H1 (cell line): ENCODE data around the gene RAMP3.
"Not testable (repeated sequence)": the region's sequence is repeated elsewhere in the genome, so short reads cannot be mapped to it uniquely, and the experiment has no call there.

Source experiments
- CTBP2 ChIP-seq: IDR thresholded peaks from 2 replicates; pipeline ENCODE4 v1.7.0; 2011; ENCODE audit warnings: borderline replicate concordance, mild to moderate bottlenecking, moderate library complexity, mixed read lengths, low read length; ENCODE audit not compliant: insufficient read depth, insufficient read length
- EZH2 ChIP-seq: fragments of 200-600 bp; sonication (generic); IDR thresholded peaks from 2 replicates; pipeline ENCODE4 v1.7.1; 2012; ENCODE audit warnings: low read depth, mild to moderate bottlenecking, moderate library complexity, low read length, inconsistent platforms; ENCODE audit not compliant: severe bottlenecking
- FOSL1 ChIP-seq: IDR thresholded peaks from 2 replicates; pipeline ENCODE4 v1.6.1; 2011; ENCODE audit warnings: mild to moderate bottlenecking, low read depth, low read length, moderate library complexity; ENCODE audit not compliant: insufficient read depth
- POLR2A ChIP-seq, 2 experiments: IDR thresholded peaks; 1 replicate in 1 of 2; 2 replicates in 1 of 2; pipeline ENCODE4 v1.6.1; 2011; ENCODE audit warnings: low read depth in 2 of 2, low read length in 2 of 2, mild to moderate bottlenecking in 2 of 2; ENCODE audit errors: control extremely low read depth in 1 of 2
- RFX5 ChIP-seq: IDR thresholded peaks from 2 replicates; pipeline ENCODE4 v1.6.1; 2011; ENCODE audit warnings: low read depth, low read length, improper control_type of control experiment, borderline replicate concordance
- SRF ChIP-seq: IDR thresholded peaks from 2 replicates; pipeline ENCODE4 v1.6.1; 2011; ENCODE audit warnings: mild to moderate bottlenecking, low read depth, low read length, moderate library complexity
- TBP ChIP-seq: IDR thresholded peaks from 2 replicates; pipeline ENCODE4 v1.6.1; 2011; ENCODE audit warnings: low read depth, low read length, improper control_type of control experiment
- TF ChIP-seq, protein P1 (sequence below), 3 experiments: IDR thresholded peaks; 1 replicate in 2 of 3; 2 replicates in 1 of 3; pipeline versions ENCODE4 v1.5.1 to v1.6.1; 2011; ENCODE audit warnings: low read length in 3 of 3, mild to moderate bottlenecking in 3 of 3, inconsistent platforms in 2 of 3, low read depth in 1 of 3, moderate library complexity in 1 of 3; ENCODE audit not compliant: insufficient read depth in 1 of 3; ENCODE audit errors: control extremely low read depth in 1 of 3
- TF ChIP-seq, protein P2 (sequence below): IDR thresholded peaks from 2 replicates; pipeline ENCODE4 v1.6.1; 2011; ENCODE audit warnings: low read length, improper control_type of control experiment
- TF ChIP-seq, protein P3 (sequence below): IDR thresholded peaks from 2 replicates; pipeline ENCODE4 v1.6.1; 2012; ENCODE audit warnings: inconsistent platforms
- TF ChIP-seq, protein P4 (sequence below): fragments of 300-600 bp; sonication (generic); IDR thresholded peaks from 2 replicates; pipeline ENCODE4 v1.7.1; 2012; ENCODE audit warnings: low read length, moderate library complexity, mild to moderate bottlenecking, inconsistent platforms; ENCODE audit not compliant: insufficient replicate concordance

DNA sequence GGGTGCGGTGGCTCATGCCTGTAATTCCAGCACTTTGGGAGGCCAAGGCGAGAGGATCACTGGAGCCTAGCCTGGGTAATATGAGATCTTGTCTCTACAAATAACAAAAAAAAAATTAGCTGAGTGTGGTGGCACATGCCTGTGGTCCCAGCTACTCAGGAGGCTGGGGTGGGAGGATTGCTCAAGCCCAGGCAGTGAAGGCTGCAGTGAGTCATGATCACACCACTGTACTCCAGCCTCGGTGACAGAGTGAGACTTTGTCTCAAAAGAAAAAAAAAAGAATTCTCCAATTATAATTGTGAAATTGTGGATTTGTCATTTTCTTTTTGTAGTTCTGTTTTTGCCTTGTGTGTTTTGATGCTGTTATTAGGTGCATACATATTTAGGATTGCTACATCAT is 6.7 kb downstream of the RAMP3 start:
- TF ChIP-seq, protein P1, sequence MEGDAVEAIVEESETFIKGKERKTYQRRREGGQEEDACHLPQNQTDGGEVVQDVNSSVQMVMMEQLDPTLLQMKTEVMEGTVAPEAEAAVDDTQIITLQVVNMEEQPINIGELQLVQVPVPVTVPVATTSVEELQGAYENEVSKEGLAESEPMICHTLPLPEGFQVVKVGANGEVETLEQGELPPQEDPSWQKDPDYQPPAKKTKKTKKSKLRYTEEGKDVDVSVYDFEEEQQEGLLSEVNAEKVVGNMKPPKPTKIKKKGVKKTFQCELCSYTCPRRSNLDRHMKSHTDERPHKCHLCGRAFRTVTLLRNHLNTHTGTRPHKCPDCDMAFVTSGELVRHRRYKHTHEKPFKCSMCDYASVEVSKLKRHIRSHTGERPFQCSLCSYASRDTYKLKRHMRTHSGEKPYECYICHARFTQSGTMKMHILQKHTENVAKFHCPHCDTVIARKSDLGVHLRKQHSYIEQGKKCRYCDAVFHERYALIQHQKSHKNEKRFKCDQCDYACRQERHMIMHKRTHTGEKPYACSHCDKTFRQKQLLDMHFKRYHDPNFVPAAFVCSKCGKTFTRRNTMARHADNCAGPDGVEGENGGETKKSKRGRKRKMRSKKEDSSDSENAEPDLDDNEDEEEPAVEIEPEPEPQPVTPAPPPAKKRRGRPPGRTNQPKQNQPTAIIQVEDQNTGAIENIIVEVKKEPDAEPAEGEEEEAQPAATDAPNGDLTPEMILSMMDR (IDR thresholded peaks at IDR 0.05; ENCODE audit: control extremely low read depth in 1 of 3, insufficient read depth in 1 of 3, low read depth in 1 of 3, low read length in 3 of 3): not testable (repeated sequence)
- not testable (repeated sequence) for TF ChIP-seq EZH2; FOSL1; SRF; POLR2A (IDR thresholded peaks at IDR 0.05; ENCODE audit: control extremely low read depth in 1 of 2, low read depth in 2 of 2, low read length in 2 of 2); TBP; RFX5; CTBP2
- TF ChIP-seq, protein P2, sequence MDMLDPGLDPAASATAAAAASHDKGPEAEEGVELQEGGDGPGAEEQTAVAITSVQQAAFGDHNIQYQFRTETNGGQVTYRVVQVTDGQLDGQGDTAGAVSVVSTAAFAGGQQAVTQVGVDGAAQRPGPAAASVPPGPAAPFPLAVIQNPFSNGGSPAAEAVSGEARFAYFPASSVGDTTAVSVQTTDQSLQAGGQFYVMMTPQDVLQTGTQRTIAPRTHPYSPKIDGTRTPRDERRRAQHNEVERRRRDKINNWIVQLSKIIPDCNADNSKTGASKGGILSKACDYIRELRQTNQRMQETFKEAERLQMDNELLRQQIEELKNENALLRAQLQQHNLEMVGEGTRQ: not testable (repeated sequence)
- TF ChIP-seq, protein P3, sequence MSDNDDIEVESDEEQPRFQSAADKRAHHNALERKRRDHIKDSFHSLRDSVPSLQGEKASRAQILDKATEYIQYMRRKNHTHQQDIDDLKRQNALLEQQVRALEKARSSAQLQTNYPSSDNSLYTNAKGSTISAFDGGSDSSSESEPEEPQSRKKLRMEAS: not testable (repeated sequence)
- TF ChIP-seq, protein P4, sequence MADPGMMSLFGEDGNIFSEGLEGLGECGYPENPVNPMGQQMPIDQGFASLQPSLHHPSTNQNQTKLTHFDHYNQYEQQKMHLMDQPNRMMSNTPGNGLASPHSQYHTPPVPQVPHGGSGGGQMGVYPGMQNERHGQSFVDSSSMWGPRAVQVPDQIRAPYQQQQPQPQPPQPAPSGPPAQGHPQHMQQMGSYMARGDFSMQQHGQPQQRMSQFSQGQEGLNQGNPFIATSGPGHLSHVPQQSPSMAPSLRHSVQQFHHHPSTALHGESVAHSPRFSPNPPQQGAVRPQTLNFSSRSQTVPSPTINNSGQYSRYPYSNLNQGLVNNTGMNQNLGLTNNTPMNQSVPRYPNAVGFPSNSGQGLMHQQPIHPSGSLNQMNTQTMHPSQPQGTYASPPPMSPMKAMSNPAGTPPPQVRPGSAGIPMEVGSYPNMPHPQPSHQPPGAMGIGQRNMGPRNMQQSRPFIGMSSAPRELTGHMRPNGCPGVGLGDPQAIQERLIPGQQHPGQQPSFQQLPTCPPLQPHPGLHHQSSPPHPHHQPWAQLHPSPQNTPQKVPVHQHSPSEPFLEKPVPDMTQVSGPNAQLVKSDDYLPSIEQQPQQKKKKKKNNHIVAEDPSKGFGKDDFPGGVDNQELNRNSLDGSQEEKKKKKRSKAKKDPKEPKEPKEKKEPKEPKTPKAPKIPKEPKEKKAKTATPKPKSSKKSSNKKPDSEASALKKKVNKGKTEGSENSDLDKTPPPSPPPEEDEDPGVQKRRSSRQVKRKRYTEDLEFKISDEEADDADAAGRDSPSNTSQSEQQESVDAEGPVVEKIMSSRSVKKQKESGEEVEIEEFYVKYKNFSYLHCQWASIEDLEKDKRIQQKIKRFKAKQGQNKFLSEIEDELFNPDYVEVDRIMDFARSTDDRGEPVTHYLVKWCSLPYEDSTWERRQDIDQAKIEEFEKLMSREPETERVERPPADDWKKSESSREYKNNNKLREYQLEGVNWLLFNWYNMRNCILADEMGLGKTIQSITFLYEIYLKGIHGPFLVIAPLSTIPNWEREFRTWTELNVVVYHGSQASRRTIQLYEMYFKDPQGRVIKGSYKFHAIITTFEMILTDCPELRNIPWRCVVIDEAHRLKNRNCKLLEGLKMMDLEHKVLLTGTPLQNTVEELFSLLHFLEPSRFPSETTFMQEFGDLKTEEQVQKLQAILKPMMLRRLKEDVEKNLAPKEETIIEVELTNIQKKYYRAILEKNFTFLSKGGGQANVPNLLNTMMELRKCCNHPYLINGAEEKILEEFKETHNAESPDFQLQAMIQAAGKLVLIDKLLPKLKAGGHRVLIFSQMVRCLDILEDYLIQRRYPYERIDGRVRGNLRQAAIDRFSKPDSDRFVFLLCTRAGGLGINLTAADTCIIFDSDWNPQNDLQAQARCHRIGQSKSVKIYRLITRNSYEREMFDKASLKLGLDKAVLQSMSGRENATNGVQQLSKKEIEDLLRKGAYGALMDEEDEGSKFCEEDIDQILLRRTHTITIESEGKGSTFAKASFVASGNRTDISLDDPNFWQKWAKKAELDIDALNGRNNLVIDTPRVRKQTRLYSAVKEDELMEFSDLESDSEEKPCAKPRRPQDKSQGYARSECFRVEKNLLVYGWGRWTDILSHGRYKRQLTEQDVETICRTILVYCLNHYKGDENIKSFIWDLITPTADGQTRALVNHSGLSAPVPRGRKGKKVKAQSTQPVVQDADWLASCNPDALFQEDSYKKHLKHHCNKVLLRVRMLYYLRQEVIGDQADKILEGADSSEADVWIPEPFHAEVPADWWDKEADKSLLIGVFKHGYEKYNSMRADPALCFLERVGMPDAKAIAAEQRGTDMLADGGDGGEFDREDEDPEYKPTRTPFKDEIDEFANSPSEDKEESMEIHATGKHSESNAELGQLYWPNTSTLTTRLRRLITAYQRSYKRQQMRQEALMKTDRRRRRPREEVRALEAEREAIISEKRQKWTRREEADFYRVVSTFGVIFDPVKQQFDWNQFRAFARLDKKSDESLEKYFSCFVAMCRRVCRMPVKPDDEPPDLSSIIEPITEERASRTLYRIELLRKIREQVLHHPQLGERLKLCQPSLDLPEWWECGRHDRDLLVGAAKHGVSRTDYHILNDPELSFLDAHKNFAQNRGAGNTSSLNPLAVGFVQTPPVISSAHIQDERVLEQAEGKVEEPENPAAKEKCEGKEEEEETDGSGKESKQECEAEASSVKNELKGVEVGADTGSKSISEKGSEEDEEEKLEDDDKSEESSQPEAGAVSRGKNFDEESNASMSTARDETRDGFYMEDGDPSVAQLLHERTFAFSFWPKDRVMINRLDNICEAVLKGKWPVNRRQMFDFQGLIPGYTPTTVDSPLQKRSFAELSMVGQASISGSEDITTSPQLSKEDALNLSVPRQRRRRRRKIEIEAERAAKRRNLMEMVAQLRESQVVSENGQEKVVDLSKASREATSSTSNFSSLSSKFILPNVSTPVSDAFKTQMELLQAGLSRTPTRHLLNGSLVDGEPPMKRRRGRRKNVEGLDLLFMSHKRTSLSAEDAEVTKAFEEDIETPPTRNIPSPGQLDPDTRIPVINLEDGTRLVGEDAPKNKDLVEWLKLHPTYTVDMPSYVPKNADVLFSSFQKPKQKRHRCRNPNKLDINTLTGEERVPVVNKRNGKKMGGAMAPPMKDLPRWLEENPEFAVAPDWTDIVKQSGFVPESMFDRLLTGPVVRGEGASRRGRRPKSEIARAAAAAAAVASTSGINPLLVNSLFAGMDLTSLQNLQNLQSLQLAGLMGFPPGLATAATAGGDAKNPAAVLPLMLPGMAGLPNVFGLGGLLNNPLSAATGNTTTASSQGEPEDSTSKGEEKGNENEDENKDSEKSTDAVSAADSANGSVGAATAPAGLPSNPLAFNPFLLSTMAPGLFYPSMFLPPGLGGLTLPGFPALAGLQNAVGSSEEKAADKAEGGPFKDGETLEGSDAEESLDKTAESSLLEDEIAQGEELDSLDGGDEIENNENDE: not testable (repeated sequence)
